Tracheal epithelial cell (primary cell): Measurements from ENCODE around the gene PCNX3. TPM values are rescaled to one million over a fixed set of nuclear protein-coding genes. Genes with fewer than 3 reads are reported as not detected.

Experiments used
- total RNA-seq: library from RNA; depleted of rRNA; stranded (reverse); fragments of >200 nt; gene quantifications from 2 replicates; pipeline ENCODE4 v1.2.1, GENCODE V29; 2014

PCNX3 gene
- total RNA-seq = 11.3 and 15.4 TPM in 2 replicates

GRCh38 chr11:65615229-65615949 is at the start of gene PCNX3:
TSS of gene PCNX3 (plus strand) at chr11:65615776. CDS start at chr11:65616312, 536 bp downstream.

GRCh38 chr11:65569973-65570918 is 45.3 kb upstream of the PCNX3 start, which contains the start of gene ZNRD2:
TSS of gene ZNRD2 (plus strand) at chr11:65570477. CDS start at chr11:65570492, 15 bp downstream.

GRCh38 chr11:65572356-65573051 is 43.1 kb upstream of the PCNX3 start, which contains the start of gene FAM89B:
TSS of gene FAM89B (plus strand) at chr11:65572538. CDS start at chr11:65572670, 132 bp downstream.

GRCh38 chr11:65575568-65576231 is 39.9 kb upstream of the PCNX3 start, which contains the start of gene EHBP1L1:
TSS of gene EHBP1L1 (plus strand) at chr11:65576053. CDS start at chr11:65576303, 250 bp downstream.

GRCh38 chr11:65595543-65596281 is 19.9 kb upstream of the PCNX3 start, which contains the start of gene KCNK7:
TSS of gene KCNK7 (minus strand) at chr11:65595800. CDS start at chr11:65595772, 28 bp downstream.

GRCh38 chr11:65637794-65638419 is 22.3 kb downstream of the PCNX3 start, which contains the start of gene SIPA1:
TSS of gene SIPA1 (plus strand) at chr11:65638101. CDS start at chr11:65640922, 2,821 bp downstream.

GRCh38 chr11:65662799-65663638 is 47.4 kb downstream of the PCNX3 start, which contains the start of gene RELA:
TSS of gene RELA (minus strand) at chr11:65662916. CDS start at chr11:65662832, 84 bp downstream.

Other genes starting within 250 kb of the PCNX3 start
- under 0.01 and 1.9 TPM in 2 replicates for gene SLC25A45, start 233.1 kb upstream of the PCNX3 start, total RNA-seq
- 52.2 and 169 TPM in 2 replicates for gene FRMD8, start 229.1 kb upstream of the PCNX3 start, total RNA-seq
- gene NEAT1, start 193.0 kb upstream of the PCNX3 start, total RNA-seq = 49.2 and 67.4 TPM in 2 replicates
- 4,567 and 7,714 TPM in 2 replicates for gene MALAT1, start 116.7 kb upstream of the PCNX3 start, total RNA-seq
- gene SCYL1, start 90.7 kb upstream of the PCNX3 start, total RNA-seq = 58.4 and 75.9 TPM in 2 replicates
- 19.8 and 39.0 TPM in 2 replicates for gene LTBP3, start 57.4 kb upstream of the PCNX3 start, total RNA-seq
- 63.3 and 88.9 TPM in 2 replicates for gene ZNRD2, start 45.3 kb upstream of the PCNX3 start, total RNA-seq
- gene FAM89B, start 43.2 kb upstream of the PCNX3 start, total RNA-seq = 12.1 and 17.6 TPM in 2 replicates
- gene EHBP1L1, start 39.7 kb upstream of the PCNX3 start, total RNA-seq = 60.1 and 66.3 TPM in 2 replicates
- gene KCNK7, start 20.0 kb upstream of the PCNX3 start, total RNA-seq = 0.48 and 3.2 TPM in 2 replicates
- gene MAP3K11, start 1.6 kb upstream of the PCNX3 start, total RNA-seq = 15.6 and 33.7 TPM in 2 replicates
- gene SIPA1, start 22.3 kb downstream of the PCNX3 start, total RNA-seq = 20.2 and 22.8 TPM in 2 replicates
- 10.7 and 19.0 TPM in 2 replicates for gene RELA, start 47.1 kb downstream of the PCNX3 start, total RNA-seq
- 33.0 and 43.6 TPM in 2 replicates for gene KAT5, start 96.5 kb downstream of the PCNX3 start, total RNA-seq
- 13.9 and 42.2 TPM in 2 replicates for gene RNASEH2C, start 105.0 kb downstream of the PCNX3 start, total RNA-seq
- 11.7 and 23.4 TPM in 2 replicates for gene AP5B1, start 165.2 kb downstream of the PCNX3 start, total RNA-seq
- 8.1 and 61.7 TPM in 2 replicates for gene OVOL1, start 171.3 kb downstream of the PCNX3 start, total RNA-seq
- 0.24 and 0.43 TPM in 2 replicates for gene SNX32, start 218.2 kb downstream of the PCNX3 start, total RNA-seq
- 598 and 942 TPM in 2 replicates for gene CFL1, start 242.4 kb downstream of the PCNX3 start, total RNA-seq
- gene MUS81, start 244.7 kb downstream of the PCNX3 start, total RNA-seq = 49.4 and 60.2 TPM in 2 replicates